GM19467 (cell line): ENCODE results near the gene ASPSCR1.
"Not testable (repeated sequence)": the region's sequence is repeated elsewhere in the genome, so short reads cannot be mapped to it uniquely, and the experiment has no call there.

Source experiments
- ATAC-seq: cut with Tn5 transposase; IDR thresholded peaks from one replicate; pipeline ENCODE4 v1.9.1; 2021; ENCODE audit warnings: mild to moderate bottlenecking, moderate library complexity; ENCODE audit not compliant: unreplicated experiment

Gene ASPSCR1

GRCh38 chr17:82037092-82037888 is 59.9 kb downstream of the ASPSCR1 start, which contains the start of gene DCXR:
TSS of gene DCXR (minus strand) at chr17:82037697. CDS start at chr17:82037682, 15 bp downstream.
- peak; percentile 77 for ATAC-seq

DNA sequence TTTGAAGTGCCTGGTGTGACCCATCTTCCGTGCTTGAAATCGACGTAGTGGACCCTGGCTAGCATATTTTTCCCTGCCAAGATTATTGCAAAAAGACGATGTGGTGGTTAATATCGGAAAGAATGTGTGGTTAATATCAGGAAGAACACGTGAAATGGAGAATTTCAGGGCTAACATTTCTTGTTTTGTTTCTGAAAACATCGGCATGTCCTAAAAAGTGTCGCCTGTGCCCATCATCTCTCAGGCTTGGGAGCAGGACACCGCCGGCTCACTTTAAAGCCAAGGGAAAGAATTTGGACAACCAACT is 60.4 kb downstream of the ASPSCR1 start:
- ATAC-seq: no peak

DNA sequence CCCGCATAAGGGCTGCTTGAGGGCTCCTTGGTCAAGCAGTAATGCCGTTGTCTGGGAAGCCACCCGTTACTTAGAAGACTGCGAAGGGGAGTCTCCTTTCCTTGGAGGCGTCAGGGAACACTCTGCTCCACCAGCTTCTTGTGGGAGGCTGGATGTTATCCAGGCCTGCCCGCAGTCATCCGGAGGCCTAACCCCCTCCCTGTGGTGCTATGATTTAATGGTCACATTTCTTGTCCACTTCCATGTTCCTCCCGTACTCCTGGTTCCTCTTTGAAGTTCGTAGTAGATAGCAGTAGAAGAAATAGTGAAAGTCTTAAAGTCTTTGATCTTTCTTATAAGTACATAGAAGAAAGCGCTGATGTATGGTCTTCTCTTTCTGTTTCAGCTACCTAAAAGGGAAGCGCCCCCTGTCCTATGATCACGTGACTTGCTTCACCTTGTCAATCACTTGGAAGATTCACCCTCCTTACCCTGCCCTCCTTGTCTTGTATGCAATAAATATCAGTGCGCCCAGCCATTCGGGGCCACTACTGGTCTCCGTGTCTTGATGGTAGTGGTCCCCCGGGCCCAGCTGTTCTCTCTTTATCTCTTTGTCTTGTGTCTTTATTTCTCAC is 61.5 kb downstream of the ASPSCR1 start:
- ATAC-seq: not testable (repeated sequence)

DNA sequence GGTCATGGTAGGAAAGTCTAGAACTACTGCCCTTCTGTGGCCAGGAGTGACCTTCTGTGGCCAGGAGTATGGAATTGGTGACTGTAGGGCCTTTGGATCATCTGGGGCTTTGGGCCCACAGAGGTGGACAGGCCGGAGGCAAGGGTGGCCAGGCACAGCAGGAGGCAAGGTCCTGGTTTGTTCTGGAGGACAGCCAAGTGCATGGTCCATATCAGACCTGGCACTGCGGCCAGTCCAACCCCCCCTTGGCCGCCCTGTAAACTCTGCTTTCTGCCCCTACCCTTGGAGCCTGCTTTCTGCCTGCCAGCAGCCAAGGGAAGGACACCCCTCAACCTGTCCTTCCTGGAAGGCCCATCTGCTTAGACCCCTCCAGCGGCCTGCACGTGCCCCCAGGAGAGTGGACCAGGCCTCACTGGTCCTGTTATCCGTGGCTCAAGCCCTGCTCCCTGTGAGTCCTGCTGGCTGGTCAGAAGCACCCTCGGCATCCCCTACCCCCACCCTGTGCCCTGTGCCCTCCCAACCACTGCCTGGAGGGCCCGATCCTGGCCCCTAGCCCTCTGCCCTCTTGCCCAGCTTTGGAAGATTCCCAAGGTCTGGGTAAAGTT is 62.4 kb downstream of the ASPSCR1 start:
- ATAC-seq: no peak

DNA sequence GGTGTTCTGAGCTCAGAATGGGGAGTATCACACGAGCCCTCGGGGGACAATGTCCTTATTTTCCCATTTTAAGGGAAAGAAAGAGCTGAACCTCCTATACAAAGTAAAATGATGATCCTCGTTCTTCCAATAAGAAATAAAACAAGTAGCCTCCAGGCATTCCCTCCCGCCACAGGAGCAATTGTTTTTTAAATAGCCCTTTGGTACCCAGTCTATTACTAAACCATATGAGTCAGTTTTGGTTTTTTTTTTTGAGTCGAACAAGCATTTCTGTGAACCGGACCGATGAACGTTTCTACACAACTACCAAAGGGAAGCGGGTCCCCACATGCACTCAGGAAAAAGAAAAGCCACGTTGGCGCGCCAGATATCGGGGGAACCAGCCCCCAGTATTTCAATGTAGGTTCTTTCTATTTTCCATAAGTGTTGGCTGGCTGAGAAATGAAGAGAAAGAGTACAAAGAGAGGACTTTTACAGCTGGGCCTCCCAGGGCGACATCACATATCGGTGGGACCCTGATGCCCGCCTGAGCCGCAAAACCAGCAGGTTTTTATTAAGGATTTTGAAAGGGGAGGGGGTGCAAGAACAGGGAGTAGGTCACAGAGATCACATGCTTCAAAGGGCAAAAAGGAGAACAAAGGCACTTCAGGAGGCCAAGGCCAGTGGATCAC is 63.9 kb downstream of the ASPSCR1 start:
- no peak for ATAC-seq

GRCh38 chr17:82042649-82043048 is 65.2 kb downstream of the ASPSCR1 start:
- ATAC-seq: no peak

- no peak for ATAC-seq
These were observed 66.1 kb downstream of the ASPSCR1 start for GRCh38 chr17:82043507-82043906.

DNA sequence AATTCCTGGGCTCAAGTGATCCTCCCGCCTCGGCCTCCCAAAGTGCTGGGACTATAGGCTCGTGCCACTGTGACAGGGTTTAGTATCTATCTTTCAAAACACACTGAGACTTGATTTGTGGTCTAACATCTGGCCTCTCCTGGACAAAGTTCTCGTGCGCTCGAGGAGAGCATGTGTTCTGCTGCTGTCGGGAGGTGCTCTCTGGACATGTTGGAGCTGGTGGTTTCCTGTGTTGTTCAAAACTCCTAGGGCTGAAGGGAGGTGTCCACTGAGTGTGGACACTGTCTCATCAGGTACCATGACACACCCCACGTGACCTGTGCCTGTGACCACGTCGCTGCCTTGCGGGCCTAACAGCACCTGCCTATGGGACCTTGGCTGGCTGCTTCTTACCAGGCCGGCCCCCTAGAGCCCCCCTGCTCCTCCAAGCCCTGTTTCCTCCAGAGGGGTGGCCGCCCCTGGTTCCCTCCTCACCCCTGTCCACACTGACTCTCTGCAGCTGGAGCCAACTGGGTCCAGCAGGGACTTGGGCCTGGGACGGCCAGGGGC is 68.6 kb downstream of the ASPSCR1 start:
- no peak for ATAC-seq

DNA sequence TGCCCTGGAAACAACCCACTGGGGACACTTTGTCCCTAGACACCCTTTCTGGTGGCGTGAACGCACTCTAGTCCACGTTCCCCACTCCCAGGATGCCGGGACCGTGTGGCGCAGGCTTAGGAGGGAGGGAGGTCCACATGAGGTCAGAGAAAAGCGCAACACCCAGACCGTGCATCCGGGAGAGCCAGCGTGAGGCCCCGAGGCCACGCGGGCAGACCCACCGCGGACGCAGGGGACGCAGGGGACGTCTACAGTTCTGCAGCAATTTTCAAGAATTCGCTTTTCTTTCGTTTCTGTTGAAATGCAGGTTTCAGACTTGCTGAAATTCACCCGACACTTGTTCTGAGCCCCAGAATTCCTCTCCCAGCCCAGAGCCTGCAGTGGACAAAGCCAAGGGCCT is 69.5 kb downstream of the ASPSCR1 start:
- no peak for ATAC-seq

- ATAC-seq: no peak
These were observed 70.0 kb downstream of the ASPSCR1 start for GRCh38 chr17:82047379-82047778.

GRCh38 chr17:82047914-82048570 is 70.6 kb downstream of the ASPSCR1 start:
- ATAC-seq: no peak

GRCh38 chr17:82048571-82048971 is 71.1 kb downstream of the ASPSCR1 start:
- no peak for ATAC-seq

- ATAC-seq: no peak
These were observed 71.7 kb downstream of the ASPSCR1 start for GRCh38 chr17:82049106-82049505.

- no peak for ATAC-seq
These were observed 72.1 kb downstream of the ASPSCR1 start for GRCh38 chr17:82049521-82049971.

GRCh38 chr17:82050152-82050760 is 72.8 kb downstream of the ASPSCR1 start:
- ATAC-seq: no peak

DNA sequence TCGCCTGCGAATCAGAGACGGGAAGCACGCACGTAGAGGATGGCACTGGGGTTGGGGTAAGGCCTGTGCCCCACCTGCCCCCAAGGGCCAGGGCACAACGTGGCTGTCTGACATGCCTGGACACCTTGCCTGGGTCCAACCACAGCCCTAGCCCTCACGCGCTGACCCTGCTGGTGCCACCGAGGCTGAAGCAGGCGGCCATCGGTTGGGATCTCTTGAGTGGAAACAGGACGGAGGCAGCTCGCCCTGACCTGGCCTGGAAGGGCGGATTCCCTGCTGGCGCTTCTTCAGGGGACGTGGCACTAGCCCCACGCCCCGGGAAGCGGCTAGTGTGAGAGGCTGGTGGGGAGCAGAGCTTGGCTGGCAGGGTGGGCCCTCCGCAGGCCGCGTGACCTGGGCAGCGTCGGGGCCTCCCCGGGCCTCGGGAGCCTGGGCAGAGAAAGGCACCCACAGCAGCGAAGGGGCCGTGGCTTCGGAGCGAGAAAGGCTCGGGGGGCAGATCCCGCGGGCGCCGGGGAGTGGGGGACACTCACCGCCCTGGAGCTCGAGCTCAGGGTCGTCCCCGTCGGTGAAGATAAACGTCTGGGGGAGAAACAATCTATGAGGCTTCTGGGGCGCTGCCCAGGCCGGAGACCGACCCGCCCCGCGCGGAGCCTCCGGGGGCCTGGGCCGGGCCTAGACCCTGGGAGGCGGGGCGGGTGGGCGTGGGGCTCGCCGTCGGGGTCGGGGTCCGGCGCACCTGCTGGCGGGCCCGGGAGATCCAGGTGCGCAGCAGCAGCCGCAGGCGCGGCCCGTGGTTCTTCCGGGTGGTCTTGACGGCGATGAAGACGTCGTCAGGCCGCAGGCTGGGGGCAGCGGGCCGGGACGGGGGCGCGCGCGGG is 73.6 kb downstream of the ASPSCR1 start:
- no peak for ATAC-seq

DNA sequence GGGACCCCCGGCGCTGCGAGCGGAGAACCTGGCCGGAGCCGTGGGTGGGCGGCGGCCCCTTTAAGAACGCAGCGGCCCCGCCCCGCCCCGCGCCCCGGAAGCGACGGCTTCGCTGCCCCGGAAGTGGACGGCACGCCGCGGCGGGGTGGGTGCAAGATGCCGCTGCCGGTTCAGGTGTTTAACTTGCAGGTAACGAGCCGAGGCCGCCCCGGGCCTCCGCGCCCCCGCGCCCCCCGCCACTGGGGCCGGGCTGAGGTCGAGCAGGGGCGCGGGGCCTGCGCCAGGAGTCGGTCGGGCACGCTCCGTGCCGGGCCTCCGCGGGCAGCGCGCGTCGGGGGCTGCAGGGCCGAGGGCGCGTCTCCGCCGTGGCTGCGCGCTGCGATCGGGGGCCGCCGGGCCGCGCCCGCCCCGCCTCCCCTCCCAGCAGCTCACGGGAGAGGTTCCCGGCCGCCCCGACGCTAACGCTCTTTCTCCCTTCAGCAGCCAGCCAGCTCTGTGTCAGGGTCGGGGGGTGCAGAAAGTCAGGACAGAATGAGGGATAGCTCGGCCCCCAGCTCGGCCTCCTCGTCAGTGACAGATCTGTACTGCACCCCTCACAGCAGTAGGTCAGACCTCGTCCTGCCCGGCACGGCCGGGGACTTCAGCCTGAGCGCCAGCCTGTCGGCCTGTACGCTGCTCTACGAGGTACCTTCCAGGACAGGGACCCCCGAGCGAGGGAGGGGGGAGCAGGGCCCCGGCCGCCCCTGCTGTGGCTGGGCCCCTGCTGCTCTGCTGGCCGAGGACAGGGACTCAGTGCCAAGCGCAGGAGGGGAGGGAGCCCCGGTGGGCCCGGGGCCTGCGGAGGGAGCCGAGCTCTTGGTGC is 74.6 kb downstream of the ASPSCR1 start, which contains the start of the genes GPS1 and RFNG:
Gene GPS1, plus strand, starts transcription at position 123 of the 862 bp plus-strand sequence. Its CDS starts 34 bp downstream, at position 157.
Gene RFNG, minus strand, starts transcription at position 36 of the 862 bp plus-strand sequence. CDS start 45 bp downstream, outside the sequence.
- no peak for ATAC-seq

- ATAC-seq: no peak
These were observed 75.2 kb downstream of the ASPSCR1 start for GRCh38 chr17:82052638-82053059.
